Activated naive CD8-positive, alpha-beta T cell treated with anti-CD3 and anti-CD28 coated beads, Interleukin-2, amount 50 U/mL, for 16 hours (primary cell): ENCODE measurements around the gene SLC3A2.

Experiments used
- DNase-seq: peaks from one replicate; pipeline ENCODE4 v3.0.0-alpha.2; 2020; ENCODE audit warnings: low read depth, low spot score

Gene SLC3A2

DNA sequence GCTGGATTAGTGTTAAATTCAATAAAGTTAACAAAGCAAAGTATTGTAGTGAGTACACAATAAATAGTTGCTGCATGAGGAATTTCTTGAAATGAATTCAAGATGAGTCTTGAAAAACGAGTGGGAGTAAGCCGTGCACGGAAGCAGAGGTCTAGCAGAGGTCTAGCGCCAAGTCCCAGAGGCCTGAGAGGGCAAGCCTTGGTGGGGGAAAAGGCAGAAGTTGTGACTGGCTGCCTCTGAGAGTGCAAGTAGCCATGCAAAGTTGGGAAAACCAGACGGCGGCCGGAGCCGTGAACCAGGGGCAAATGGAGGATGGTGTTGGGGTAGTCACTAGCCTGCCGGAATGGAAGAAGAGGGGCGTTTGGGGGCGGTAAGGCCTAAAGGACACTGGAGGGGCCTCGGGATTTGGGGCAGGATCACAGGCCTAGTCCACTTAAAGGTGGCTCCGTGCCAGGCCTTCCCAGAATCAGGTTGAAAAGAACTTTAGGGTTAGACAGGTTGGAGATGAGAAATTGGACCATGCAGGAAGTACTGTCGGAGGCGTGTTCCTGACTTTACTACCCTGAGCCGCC lies 379 bp upstream of the SLC3A2 start:
- no peak for DNase-seq

DNA sequence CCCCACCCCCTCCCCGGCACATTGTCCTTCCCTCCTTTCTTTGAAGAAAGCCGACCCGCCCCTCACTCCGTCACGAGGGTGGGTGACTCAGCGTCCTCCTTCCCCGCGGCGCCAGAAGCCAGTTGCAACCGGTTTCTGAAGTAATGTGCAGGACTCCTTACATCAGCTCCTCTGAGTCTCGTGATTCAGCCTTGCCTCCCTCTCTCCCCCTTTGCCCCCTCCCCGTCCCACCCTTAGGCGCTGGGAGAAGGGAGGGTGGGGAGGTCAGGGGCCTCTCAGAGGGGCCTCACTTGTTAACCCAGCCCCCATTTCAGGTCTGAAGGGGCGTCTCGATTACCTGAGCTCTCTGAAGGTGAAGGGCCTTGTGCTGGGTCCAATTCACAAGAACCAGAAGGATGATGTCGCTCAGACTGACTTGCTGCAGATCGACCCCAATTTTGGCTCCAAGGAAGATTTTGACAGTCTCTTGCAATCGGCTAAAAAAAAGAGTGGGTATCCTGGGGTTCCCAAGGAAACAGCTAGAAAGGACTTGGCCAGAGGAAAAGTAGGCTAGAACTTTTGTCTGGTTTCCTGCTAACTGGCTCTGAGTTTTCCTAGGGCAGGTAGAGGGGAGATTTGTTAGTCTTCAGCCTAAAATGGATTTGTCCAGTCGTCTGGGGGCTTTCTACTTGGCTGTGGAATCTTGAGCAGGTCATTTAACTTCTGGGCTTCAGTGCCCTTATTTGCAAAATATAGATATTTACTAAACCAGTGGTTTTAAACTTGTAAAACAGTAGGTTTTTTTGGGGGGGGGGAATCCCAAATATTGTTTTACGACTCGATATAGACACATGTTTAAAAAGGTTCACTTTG lies 1.1 kb downstream of the SLC3A2 start:
- peak; percentile 90 for DNase-seq

GRCh38 chr11:62882431-62882749 lies 1.7 kb downstream of the SLC3A2 start:
- no peak for DNase-seq

DNA sequence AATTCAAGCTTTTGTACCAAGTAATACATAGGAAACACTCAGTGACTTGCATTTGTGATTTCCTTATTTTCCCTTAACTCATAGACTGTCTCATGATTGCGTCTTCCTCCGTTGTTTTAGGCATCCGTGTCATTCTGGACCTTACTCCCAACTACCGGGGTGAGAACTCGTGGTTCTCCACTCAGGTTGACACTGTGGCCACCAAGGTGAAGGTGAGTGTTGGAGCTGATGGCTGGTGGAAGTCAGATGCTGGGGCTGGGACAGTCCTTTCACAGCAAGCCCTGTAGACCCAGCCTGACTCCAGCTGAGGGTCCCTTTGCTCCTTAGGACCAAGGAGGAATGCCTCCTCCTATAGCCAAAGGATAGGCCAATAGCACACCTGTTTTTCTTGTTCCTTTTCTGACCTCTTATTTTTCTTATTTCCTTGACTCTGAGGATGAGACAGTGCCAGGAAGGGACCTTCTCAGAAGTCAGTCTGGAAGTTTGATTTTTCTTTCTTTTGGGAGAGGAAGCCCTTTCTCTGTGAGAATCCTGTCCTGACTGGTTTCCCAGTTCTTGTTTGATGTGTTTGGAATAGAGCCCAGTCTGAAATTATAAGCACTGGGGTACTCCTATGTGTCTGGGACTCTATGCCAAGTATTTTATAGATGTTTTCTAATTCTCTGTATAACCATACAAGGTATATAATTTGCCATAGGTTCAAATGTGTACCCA lies 2.2 kb downstream of the SLC3A2 start:
- DNase-seq = no peak

DNA sequence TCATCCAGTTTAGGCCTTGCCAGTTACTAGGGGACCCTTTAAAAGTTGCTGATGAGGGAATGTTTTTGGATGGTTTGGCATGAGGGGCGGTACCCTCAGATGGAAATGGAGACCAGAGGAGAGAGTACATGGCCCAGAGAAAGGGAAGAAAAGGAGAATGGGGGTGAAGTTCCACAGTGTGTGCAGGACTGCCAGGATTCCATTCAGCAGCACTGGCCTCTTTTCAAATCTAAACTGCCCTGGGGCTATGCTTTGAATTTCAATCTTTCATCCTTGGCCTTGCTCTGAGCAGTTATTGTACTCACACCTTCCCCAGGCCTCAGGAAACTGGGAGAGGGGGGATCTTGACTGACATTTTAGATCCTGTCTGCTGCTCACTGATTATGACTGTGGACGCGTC lies 3.0 kb downstream of the SLC3A2 start:
- DNase-seq = no peak

GRCh38 chr11:62885137-62885750 lies 4.5 kb downstream of the SLC3A2 start:
- no peak for DNase-seq

DNA sequence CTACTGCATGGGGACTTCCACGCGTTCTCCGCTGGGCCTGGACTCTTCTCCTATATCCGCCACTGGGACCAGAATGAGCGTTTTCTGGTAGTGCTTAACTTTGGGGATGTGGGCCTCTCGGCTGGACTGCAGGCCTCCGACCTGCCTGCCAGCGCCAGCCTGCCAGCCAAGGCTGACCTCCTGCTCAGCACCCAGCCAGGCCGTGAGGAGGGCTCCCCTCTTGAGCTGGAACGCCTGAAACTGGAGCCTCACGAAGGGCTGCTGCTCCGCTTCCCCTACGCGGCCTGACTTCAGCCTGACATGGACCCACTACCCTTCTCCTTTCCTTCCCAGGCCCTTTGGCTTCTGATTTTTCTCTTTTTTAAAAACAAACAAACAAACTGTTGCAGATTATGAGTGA lies 7.7 kb downstream of the SLC3A2 start:
- no peak for DNase-seq

- DNase-seq = no peak
Measured at GRCh38 chr11:62889126-62889483, 8.4 kb downstream of the SLC3A2 start.

DNA sequence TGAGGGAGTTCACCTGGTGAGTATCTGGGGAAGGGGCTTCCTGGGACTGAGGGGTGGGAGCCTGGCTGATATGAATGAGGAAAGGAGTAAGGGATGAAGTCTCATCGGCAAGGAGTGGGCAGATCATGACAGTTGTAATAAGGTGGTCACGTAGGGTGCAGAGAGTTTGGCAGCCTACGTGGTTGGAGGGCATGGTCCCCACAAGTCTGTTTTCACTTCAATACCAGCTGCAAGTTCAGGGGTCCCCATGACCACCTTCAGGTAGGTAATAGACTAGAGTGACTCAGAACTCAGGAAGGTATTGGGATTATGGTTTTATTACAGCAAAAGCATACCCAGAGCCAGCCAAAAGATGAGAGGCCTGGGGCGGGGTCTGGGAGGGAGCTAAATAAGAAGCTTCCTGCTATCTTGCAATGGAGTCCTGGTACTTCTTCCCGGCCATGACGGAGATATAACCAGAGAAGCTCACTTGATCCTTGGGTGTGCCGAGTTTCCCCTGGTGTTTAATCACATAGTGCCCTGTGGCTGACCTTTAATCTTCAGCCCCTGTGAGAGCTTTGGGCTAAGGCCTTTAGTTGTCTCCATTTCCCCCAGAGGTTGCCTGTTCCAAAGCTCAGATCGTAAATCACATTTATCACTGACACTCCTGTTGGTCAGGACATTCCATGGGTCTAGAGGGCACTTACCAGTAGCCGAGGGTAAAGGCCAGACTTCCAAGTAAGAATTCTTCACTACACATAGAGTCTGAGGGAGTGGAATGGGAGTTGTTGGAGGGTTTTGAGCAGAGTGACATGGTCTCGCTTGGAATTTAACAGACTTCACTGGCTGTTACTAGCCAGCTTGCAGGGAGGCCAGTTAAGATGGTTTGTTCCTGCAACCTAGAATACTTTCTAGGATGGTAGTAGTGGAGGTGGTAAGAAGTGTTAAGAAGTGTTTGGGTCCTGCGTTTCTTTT lies 9.1 kb downstream of the SLC3A2 start:
- no peak for DNase-seq

GRCh38 chr11:62892077-62892922 lies 11.6 kb downstream of the SLC3A2 start:
- no peak for DNase-seq

DNA sequence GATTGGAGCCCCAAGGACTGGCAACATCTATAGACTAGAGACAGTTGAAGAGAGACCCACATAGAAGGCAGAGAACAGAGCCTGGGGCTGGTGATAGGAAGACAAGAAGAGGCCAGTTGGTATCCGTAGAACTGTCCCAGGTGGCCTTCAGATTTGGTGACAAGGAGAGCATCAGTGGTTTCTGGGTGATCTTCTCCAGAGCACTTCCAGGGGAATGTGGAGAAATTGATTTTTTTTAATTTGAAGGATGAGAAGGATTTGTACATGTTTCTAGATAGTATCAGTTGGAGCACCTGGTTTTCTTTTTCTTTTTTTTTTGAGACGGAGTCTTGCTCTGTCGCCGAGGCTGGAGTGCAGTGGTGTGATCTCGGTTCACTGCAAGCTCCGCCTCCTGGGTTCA lies 14.8 kb downstream of the SLC3A2 start:
- no peak for DNase-seq

GRCh38 chr11:62896049-62896448 lies 15.4 kb downstream of the SLC3A2 start:
- no peak for DNase-seq

- no peak for DNase-seq
Measured at GRCh38 chr11:62897311-62897710, 16.6 kb downstream of the SLC3A2 start.

DNA sequence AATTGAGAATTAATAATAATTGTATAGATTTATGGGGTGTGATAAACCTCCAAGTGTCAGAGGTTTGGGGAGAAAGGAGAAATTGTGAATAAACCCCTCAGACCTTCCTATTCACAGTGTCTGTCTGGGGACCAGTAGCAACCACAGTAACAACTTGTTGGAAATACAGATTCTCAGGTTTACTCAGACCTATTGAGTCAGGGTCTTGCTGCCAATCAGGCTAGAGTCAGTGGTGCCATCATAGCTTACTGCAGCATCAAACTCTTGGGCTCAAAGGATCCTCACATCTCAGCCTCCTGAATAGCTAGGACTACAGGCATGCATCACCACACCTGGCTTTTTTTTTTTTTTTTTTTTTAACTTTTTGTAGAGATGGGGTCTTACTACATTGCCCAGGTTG lies 17.3 kb downstream of the SLC3A2 start:
- no peak for DNase-seq

DNA sequence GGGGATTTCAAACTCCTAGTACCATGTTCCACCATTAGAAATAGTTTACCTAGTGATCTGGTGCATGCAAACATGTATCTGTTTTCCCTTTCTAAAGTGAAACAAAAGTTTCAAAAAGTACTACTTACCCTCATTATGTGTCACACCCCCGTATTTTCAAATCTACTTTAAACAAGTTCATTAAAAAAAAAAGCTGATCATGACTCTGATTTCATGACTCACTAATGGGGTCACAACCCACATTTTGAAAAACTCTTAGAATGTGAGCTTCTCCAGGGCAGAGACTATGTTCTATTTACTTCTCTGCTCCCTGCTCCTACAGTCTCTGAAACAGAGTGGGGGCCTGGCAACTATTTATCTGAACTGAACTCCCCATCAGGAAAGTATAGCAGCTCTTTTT lies 22.2 kb downstream of the SLC3A2 start:
- no peak for DNase-seq

- DNase-seq = no peak
Measured at GRCh38 chr11:62905296-62905695, 24.6 kb downstream of the SLC3A2 start.

DNA sequence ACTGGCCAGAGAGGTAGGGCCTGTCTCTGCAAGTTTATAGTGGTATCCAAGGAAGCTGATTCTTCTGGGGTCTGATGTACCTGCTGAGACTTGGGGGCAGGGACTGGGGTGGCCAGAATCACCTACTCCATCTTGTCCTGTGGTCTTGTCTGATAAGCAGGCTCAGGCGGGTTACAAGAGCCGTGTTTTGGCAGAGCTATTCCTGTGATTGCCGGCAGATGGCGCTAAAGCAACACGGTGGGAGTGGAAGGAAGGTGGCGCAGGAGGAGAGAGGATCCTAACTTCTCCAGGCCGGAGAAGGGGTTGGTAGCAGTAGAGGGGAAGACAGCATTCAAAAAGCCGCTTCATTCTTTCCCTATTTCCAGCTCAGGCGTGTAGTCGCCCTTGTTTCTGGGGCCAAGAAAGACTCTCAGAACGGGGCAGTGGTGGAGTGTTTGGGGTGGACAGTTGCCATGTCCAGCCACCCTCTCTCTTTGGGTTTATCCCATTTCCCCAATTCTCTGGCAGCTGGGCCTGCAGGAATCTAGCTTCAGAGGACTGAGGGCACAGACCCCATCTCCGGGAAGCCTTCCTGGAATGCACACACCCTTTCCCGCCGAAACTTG lies 25.3 kb downstream of the SLC3A2 start:
- peak; percentile 47 for DNase-seq

DNA sequence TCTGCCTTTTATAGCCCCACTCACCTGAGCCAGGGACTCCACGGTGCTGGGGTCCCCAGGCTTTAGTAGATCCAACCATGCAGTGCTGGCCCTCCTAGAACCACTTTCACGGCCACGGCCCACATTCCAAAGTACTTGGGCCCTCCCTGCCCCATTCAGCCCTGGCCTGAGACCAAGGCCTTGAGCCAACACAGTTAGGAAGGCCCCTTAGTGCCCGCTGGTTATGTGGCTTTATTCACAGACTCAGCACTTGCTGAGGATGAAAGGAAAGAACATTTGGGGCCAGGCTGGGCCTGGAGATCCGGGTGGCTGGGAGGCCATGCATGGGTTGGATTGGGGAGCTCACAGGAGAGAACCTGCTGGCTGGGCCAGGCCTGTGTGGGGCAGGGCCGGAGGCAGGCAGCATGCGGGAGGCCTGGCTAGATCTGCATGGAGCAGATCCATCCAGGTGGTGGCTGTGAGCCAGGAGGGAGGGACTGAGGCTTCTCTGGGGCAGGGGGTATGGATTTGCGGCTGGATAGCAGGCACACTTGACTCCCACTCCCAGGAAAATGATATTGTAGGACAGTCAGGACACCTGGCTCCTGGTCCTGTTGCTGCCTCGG lies 27.9 kb downstream of the SLC3A2 start:
- DNase-seq = no peak

- DNase-seq = no peak
Measured at GRCh38 chr11:62909107-62909894, 28.6 kb downstream of the SLC3A2 start.
